ENCODE results near the gene NR4A1.

Gene NR4A1

DNA sequence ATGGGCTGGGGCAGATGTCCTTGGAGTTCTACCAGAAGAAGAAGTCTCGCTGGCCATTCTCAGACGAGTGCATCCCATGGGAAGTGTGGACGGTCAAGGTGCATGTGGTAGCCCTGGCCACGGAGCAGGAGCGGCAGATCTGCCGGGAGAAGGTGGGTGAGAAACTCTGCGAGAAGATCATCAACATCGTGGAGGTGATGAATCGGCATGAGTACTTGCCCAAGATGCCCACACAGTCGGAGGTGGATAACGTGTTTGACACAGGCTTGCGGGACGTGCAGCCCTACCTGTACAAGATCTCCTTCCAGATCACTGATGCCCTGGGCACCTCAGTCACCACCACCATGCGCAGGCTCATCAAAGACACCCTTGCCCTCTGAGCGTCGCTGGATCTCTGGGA is 25.6 kb downstream of the NR4A1 start:
- TF ChIP-seq, protein P1, sequence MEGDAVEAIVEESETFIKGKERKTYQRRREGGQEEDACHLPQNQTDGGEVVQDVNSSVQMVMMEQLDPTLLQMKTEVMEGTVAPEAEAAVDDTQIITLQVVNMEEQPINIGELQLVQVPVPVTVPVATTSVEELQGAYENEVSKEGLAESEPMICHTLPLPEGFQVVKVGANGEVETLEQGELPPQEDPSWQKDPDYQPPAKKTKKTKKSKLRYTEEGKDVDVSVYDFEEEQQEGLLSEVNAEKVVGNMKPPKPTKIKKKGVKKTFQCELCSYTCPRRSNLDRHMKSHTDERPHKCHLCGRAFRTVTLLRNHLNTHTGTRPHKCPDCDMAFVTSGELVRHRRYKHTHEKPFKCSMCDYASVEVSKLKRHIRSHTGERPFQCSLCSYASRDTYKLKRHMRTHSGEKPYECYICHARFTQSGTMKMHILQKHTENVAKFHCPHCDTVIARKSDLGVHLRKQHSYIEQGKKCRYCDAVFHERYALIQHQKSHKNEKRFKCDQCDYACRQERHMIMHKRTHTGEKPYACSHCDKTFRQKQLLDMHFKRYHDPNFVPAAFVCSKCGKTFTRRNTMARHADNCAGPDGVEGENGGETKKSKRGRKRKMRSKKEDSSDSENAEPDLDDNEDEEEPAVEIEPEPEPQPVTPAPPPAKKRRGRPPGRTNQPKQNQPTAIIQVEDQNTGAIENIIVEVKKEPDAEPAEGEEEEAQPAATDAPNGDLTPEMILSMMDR (IDR thresholded peaks at IDR 0.05; ENCODE audit: insufficient read depth, missing control alignments): no peak
- DNase-seq (ENCODE audit: insufficient read length, low spot score) (no peak), FAIRE-seq (no peak)

DNA sequence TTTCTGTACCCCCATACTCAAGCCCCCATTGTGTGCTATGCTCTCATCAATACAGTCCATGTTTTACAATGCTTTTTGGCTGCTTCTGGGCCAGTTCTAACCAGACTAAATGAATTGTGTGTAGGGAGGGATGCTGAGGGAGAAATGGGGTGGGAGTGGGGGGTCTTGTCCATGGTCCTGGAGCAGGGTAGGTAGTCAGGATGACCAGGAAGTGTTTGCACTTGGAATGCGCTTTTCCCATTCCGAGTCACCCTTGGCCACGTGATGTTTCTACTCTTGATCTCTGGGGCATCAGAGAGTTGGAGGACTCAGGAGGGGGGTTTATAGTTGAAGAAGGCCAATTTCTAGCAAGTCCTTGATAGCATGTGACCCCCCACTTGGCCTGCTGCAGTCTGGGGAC is 27.0 kb downstream of the NR4A1 start:
- FAIRE-seq: no peak
- TF ChIP-seq, protein P1 (IDR thresholded peaks at IDR 0.05; ENCODE audit: insufficient read depth, missing control alignments): no peak
- DNase-seq (ENCODE audit: insufficient read length, low spot score): no peak

DNA sequence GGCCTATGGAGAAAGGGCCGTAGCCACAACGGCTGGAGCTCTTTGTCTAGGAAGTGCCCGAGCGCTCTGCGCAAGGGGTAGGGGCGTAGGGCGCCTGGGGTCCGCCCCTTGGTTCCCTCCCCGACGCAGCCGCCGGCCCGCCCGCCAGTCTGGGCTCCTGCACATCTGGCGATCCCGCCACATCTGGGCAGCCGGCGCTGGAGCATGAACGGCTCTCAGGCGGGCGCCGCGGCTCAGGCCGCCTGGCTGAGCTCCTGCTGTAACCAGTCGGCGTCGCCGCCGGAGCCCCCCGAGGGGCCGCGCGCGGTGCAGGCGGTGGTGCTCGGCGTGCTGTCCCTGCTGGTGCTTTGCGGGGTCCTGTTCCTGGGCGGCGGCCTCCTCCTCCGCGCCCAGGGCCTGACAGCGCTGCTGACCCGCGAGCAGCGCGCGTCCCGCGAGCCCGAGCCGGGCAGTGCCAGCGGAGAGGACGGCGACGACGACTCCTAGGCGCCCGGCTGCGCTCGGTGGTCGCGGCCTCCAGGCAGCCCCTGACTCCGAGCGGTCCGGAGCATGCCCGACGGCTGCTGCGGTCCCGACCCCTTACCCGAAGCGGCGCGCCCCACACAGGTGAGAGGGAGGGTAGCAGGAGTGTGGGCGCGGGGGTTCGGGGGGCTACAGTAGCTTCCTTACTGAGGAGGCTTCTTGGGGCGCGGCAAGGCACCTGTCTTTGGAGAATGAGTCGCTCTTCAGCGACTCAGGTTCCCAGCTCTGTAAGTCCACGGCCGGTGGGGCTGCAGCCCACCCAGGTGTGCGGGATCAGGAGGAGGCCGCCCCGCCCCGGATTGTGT is 28.5 kb downstream of the NR4A1 start, which contains the start of gene SMIM41:
TSS of gene SMIM41 (plus strand) at position 129 of the 827 bp plus-strand sequence. CDS start at position 205, 76 bp downstream.
- TF ChIP-seq, protein P1 (IDR thresholded peaks at IDR 0.05; ENCODE audit: insufficient read depth, missing control alignments): no peak
- no peak for FAIRE-seq
- DNase-seq (ENCODE audit: insufficient read length, low spot score): no peak

DNA sequence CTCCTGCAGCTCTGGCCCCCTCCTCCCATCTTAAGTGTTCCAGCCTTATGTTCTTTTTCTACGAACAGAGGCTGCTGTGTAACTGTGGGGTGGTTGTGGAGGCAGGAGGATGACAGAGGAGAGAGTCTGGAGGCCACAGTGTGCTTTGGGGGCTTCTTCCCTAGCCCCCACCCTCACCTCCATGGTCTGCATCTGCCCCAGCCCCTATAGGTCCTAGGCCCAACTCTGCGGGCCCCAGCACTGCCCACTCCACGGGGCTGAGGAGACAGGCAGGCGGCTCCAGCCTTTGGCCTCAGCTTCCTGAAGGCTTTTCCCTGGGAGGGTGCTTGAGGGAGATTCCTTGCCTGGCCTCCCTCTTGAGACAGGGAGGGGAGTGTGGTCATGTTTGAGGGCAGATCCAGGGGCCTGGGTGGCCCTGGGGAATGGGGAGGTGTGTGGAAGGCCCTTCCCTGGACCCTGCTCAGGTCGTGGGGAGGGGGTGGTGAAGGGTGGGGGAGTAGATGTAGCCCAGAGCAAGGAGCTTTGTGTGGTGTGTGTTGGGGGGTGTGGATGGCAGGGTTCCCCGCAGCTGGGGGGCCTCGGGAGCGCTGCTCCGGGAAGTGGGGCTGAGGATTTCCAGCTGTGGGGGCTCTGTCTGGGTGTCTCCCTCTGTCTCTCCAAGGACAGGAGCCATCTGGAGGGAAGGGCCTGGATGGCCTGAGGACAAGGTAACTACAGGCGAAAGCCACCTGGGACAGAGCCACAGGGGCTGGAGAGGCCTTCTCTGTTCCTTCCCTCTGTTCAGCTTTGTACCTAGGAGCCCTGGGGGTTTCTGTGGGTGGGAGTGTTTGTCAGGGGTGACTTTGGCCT is 29.4 kb downstream of the NR4A1 start:
- DNase-seq (ENCODE audit: insufficient read length, low spot score) (no peak), FAIRE-seq (no peak)
- TF ChIP-seq, protein P1 (IDR thresholded peaks at IDR 0.05; ENCODE audit: insufficient read depth, missing control alignments): no peak

DNA sequence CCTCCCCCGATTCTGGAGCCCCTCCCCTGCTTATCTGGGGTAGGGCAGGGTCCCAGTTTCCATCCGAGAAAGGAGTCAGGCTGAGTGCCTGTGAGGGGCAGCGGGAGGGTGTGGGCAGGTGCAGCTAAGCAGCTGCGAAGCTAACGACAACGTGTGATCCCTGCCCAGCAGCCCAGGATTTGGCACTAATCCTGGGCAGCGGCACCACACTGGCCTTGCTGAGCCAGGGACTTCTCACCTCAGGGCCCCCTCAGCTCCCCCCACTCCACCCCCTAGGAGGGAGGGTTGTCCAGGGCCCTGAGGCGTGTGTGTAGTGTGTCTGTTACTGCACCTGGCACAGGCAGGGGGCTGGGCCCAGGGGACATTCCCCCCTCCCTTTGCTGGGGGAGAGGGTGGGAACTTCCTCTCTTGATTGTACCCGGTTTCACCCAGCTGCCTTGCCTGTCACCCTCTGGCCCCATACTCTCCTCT is 30.1 kb downstream of the NR4A1 start:
- TF ChIP-seq, protein P1 (IDR thresholded peaks at IDR 0.05; ENCODE audit: insufficient read depth, missing control alignments): no peak
- DNase-seq (ENCODE audit: insufficient read length, low spot score) (peak; percentile 42), FAIRE-seq (no peak)

DNA sequence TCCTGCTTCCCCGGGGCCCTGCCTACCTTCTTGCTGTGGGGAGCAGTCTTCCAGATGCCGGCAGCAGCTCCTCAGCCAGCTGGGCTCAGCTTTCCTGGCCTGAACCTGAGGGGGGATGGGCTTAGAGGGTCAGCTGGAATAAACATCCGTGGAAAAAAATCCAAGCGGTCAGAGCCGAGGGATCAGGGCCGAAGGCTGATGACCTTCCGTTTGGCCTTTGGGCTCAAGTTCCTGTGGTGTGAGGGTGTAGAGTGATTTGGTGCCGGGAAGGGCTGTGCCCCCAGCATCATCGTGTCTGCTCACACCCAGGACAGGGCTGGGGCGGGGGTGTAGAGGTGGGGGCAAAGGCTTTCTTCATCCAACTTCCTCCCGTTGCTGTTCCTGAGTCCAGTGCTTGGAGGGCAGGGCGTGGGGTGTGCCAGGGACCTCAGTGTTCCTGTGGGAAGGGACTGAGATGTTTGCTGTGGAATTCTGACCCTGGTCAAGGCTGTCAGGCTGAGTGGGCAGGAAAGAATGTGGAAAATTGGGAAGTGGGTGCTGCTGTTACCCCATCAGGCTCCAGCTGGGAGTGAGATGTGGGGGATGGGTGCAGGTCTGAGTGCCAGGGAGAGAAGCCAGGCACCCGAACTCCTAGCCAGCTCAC is 30.9 kb downstream of the NR4A1 start:
- TF ChIP-seq, protein P1 (IDR thresholded peaks at IDR 0.05; ENCODE audit: insufficient read depth, missing control alignments): no peak
- FAIRE-seq: no peak
- DNase-seq (ENCODE audit: insufficient read length, low spot score): peak; percentile 4

Data from D721Med (cell line).